ENCODE results near the gene EGFR.

- TF ChIP-seq REST (IDR thresholded peaks at IDR 0.05; ENCODE audit: insufficient read depth in 1 of 2, low read depth in 2 of 2, low read length in 2 of 2) (no peak), POLR2AphosphoS5 (IDR thresholded peaks at IDR 0.05; ENCODE audit: low read depth, low read length) (no peak), SIN3A (IDR thresholded peaks at IDR 0.05; ENCODE audit: borderline replicate concordance, insufficient read depth, low read length) (no peak), FOXP2 (optimal IDR thresholded peaks at IDR 0.05; ENCODE audit: borderline replicate concordance, extremely low read depth, extremely low read length, insufficient read depth) (no peak)
Measured at GRCh38 chr7:55133630-55134358, 115.0 kb downstream of the EGFR start.

Data from PFSK-1 (cell line).